ENCODE data around the gene GPR87.

DNA sequence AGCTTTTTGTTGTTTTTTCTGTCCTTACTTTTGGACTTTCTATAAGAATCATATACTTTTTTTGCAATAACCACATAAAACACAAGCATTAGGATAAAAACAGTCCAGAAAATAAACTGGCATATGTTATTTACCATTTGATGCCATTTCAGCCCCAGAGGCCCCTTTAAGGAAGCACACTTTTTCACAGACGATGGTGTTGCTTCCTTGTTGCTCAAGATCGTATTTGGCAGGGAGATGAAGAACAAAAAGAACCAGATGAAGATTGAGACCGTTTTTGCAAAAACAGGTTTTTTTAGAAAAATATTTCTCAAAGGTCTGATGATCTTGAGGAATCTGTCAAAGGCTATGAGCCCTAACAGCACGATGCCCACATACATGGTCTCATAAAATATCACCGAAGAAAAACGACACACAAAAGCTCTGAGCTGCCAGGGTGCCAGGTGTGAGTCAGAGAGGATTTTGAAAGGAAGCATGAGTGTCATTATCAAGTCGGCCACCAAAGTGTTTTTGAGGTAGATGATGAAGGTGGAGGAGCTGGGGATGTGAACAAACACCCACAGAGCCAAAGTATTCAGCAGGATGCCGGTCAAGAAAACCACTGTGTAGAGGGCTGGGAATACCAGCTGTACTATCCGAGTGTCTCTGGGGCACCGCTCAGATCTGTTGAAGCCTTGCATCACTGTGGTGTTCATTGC is 11.8 kb upstream of the GPR87 start:
- TF ChIP-seq, protein P1, sequence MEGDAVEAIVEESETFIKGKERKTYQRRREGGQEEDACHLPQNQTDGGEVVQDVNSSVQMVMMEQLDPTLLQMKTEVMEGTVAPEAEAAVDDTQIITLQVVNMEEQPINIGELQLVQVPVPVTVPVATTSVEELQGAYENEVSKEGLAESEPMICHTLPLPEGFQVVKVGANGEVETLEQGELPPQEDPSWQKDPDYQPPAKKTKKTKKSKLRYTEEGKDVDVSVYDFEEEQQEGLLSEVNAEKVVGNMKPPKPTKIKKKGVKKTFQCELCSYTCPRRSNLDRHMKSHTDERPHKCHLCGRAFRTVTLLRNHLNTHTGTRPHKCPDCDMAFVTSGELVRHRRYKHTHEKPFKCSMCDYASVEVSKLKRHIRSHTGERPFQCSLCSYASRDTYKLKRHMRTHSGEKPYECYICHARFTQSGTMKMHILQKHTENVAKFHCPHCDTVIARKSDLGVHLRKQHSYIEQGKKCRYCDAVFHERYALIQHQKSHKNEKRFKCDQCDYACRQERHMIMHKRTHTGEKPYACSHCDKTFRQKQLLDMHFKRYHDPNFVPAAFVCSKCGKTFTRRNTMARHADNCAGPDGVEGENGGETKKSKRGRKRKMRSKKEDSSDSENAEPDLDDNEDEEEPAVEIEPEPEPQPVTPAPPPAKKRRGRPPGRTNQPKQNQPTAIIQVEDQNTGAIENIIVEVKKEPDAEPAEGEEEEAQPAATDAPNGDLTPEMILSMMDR (IDR thresholded peaks at IDR 0.05) = peak in 1 of 6 experiments; percentile 20
- no peak for TF ChIP-seq POLR2A (IDR thresholded peaks at IDR 0.05)

All from adrenal gland (tissue), 5 donors.